Glomerular visceral epithelial cell (primary cell): Measurements from ENCODE around the gene UPK3B.
A peak's percentile ranks its signal among the peaks of the same experiment; 100 is the strongest.
"Not testable (repeated sequence)": the region's sequence is repeated elsewhere in the genome, so short reads cannot be mapped to it uniquely, and the experiment has no call there.

Experiments
- DNase-seq: peaks from one replicate; pipeline ENCODE4 v3.0.0-alpha.2; 2016; ENCODE audit errors: extremely low spot score

Gene UPK3B

DNA sequence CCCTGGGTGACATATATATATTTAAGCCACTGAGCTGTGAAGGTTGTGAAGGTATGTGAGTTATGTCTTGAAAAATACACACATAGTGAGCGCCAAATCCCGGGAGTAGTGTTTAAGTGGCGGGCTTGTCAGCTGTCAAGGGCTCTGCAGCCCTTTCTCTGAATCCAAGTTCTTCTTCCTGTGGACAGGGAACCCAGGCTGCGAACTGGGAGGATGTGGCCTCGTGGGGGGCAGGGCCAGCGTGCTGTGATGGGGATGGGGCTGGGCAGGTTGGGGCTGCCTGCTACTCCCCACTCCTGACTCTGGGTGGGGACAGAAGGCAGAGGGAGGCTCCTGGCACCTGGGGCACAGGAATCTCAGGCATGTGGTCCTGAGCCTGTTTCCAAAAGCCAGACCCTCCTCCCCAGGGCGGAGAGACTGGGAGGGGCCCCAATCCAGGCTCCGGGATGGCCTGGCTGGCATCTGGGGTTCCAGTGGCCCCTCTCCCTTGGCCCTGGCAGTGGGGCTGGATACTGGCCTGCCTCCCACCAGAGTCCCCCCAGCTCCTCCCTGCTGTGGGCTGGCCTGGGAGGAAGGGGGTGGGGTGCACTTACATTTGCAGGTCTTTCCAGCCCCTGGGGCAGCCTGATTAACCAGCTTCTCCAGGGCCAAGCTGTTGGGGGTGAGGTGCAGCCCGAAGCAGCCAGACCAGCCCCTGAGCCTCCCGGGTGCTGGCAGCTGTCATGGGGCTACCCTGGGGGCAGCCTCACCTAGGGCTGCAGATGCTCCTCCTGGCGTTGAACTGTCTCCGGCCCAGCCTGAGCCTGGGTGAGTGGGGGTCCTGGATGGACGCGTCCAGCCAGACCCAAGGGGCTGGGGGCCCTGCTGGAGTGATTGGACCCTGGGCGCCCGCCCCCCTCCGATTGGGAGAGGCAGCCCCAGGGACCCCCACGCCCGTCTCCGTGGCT is at the start of gene UPK3B:
UPK3B (plus strand) TSS at position 622 of the 947 bp plus-strand sequence; CDS start at position 723, 101 bp downstream.
- peak; percentile 61 for DNase-seq

DNA sequence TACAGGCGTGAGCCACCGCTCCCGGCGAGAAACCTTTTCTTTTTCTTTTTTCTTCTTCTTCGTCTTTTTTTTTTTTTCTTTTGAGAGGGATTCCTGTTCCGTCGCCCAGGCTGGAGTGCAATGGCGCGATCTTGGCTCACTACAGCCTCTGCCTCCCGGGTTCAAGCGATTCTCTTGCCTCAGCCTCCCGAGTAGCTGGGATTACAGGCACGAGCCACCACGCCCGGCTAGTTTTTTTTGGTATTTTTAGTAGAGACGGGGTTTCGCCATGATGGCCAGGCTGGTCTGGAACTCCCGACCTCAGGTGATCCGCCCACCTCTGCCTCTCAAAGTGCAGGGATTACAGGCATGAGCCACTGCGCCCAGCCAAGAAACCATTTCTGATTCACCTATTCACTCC is 49.6 kb upstream of the UPK3B start:
- DNase-seq = not testable (repeated sequence)

DNA sequence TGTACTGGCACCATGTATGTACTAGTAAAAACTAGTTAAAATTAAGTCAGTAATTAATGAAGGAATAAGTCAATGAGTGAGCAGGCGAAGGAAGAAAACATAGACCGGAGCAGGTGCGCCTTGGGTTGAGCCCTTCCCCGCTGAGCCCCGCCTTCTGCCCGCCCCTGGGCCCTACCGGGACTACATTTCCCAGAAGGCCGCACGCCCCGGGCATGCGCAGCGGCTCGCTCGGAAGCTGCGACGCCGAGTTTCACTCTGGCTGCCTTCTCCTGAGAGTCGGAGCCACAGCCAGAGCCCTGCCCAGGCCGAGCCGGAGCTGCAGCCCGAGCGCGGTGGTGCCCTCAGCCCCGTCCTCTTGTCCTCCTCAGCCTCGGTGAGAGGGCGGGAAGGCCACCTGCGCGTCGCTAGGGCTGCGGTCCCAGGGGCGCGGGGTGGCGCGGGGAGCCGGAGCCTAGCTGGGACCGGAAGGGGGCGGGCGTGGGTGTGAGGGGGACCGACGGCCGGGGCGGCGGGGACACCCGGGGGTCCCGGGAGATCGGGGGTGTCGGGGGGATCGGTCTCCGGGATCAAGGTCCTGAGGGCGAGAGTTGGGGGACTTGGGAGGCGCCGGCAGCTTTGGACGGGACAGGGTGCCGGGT is 48.8 kb upstream of the UPK3B start, which contains the start of gene DTX2:
DTX2 (plus strand) TSS at position 246 of the 638 bp plus-strand sequence. CDS start 18,801 bp downstream, outside the sequence.
- DNase-seq = not testable (repeated sequence)

DNA sequence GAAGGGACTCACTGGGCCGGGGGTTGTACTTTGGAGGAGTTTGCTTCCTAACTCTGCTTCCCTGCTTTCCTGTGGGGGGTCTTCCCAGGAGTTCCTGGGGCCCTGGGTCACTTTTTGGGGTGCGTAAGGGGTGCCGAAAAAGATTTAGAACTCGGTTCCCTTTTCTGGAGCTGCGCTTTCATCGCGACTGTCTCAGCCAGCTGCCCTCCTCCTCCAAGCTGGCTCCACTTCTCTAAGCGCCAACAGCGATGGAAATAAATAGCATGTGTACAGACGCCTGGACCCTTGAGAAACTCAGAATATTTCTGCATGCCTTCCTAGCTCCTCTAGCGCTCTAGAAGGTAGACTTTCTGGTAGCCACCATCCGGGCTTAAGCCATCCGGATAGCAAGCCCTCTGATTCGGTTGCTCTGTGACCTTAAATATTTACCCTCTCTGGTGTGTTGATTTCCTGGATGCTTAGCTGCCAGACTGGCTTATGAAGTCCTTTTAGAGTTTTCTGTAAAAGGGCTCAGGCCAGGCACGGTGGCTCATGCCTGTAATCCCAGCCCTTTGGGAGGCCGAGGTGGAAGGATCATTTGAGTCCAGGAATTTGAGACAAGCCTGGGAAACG is 48.0 kb upstream of the UPK3B start:
- not testable (repeated sequence) for DNase-seq

DNA sequence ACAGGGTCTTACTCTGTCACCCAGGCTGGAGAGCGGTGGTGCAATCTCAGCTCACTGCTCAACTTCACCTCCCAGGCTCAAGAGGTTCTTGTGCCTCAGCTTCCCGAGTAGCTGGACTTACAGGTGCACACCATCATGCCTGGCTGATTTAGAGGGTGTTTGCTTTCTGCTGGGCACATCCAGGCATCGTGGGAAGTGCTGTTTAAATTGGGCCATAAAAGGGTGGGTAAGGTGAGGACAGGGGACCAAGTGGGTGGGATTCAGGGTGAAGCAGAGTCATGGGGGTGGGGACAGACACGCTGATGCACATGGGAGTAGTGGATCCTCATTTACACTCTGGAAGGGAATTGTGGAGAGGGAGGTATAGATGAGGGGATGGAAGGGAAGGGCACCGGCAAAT is 45.4 kb upstream of the UPK3B start:
- DNase-seq = not testable (repeated sequence)

DNA sequence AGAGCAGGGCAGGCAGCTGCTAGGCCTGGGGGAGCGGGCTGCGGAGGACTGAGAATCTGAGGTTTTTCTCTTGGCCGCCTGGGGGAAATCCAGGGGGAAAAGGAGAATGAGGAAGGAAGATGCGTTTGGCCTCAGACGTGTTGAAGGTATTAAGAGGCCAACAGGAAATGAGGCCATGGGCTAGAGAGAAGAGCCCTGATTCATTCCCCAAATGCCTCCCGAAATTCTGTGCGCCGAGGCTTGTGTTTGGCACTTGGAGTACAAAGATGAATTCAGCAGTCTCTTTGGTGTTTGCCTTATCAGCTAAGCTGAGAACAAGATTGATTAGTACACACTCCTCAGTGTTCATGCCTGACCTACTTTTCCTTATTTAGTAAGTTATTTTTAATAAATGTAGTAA is 44.4 kb upstream of the UPK3B start:
- not testable (repeated sequence) for DNase-seq

DNA sequence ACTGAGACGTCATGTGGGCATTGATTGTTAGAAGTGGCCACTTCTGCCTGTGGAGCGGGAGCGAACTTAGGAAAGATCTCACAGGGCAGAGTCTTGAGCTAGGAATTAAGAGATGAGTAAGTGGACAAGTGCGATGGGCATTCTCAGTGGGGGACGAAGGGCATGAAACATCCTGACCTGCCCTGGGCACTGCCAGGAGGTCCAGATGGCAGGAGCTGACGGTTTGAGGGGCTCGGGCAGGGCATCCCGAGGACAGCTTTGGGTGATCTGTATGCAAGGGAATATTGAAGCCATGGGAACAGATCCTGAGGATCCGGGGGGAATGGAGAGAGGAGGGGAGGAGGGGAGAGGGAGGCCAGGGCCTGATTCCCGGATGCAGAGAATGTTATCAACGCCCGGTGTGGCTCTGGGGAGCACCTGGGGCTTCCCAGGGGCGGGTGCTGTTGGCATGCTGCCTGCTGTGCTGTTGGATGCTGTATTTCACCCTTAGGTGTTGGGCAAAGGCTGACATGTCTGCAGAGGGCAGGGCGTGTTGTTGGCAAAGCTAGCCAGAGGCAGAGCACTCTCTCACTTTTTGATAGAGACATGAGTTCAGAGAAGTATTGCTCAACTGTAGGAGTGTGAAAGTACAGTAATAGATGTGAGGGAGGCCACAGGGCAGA is 42.5 kb upstream of the UPK3B start:
- peak; percentile 84 for DNase-seq

DNA sequence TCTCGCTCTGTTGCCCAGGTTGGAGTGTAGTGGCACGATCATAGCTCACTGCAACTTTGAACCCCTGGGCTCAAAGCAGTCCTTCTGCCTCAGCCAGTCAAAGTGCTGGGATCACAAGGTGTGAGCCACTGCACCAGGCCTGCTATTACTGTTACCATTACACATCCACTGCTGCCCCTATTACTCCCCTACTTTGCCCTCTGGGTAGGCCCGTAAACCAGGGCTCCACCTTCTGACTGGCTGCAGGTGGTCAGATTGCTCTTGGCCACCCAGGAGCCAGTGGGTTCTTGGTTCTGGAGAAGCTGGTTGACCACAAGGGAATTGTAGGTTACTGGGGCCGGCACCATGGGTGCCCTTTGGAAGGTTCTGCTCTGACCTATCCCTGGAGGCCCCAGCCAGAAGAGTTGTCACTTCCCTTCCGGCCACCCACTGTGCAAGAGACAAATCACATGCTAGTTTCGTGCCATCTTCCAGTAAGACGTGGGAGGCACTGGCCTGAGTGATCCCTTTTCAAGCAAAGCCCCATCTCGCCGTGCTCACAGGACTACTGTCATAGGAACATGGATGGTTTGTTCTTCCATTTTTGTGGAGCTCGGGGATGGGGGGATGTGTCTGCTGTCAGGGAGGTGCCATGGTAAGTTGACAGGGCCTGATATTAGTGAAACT is 38.7 kb upstream of the UPK3B start:
- not testable (repeated sequence) for DNase-seq

DNA sequence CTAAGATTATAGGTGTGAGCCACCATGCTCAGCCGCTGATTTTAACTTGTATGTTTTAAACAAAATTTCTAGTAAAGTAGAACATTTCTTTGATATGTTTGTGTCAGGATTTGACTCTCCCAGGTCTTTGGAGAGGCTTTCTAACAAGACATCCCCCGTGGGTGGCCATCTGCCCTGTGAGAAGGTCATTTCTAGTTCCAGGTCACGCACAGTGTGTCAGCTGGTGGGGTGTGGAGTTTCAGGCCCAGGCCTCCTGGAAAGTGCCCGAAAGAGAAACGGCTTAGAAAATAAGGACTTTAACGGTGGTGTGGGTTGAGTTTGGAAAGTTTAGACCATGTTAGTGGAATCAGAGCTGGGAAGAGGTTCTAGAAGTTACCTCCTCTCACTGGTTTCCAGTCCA is 37.3 kb upstream of the UPK3B start:
- not testable (repeated sequence) for DNase-seq

DNA sequence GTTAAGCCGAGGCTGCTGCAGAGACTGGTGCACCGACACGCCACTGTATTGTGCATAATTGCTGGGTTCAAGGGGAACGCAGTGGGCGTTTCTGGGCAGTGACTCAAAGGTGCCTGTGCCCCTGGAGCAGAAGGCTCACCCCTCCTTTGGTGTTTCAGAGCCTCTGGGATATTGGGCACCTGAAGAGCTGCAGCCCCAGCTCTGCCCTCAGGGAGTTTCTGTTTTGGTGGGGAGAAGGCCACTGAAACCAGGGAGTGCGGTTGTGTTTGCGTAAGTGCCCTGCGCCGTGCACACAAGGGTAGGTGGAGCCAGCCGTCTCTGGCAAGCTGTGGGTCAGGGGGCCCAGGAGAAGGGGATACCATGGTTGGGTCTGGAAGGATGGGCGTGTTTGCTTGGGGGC is 34.1 kb upstream of the UPK3B start:
- not testable (repeated sequence) for DNase-seq

DNA sequence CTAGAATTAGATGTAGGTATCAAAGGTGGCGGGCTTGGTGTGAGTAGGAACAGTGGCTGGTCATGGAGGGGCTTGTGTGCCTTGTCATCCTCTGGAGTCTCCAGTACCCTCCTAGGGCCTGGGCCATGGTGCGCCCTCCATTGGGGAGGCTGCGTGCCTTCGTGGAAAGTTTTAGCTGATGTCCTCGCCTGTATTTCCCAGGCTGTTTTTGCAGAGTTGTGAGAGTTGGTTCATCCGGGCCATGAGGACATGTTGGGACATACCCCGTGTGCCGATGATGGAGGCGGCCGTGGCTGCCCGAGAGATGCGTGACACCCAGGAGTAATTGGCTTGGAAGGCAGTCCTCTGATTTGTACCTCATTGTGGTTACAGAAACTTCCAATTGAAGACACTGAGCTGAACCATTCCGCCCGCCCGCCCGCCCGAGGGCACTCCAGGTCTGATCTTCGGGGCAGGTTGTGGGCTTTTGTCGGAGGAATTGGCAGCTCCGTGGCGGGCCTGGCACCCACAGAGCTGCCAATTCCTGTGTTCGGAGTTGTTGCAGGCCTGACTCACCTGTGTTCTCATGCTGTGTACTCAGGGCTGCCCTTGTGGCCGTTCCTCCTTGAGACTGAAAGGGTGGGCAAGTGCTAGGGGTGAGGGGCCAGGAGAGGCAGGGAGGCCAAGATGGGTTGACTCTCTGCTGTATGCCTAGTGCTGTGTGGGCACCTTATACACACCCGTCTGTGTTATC is 33.4 kb upstream of the UPK3B start:
- DNase-seq = not testable (repeated sequence)

DNA sequence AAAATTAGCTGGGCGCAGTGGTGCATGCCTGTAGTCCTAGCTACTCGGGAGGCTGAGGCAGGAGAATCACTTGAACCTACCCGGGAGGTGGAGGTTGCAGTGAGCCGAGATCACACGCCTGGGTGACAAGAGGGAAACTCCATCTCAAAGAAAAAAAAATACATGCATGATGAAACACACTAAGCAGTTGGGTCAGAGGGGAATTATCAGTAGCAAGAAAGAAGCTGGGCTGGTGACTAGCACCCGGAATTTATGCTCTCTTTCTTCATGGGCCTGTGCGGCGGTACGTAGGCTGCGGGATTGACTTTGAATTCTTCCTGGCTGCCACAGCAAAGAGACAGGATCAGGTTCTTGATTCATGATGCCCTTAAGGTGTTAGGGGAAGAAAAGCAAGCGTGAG is 30.7 kb upstream of the UPK3B start:
- DNase-seq = not testable (repeated sequence)

DNA sequence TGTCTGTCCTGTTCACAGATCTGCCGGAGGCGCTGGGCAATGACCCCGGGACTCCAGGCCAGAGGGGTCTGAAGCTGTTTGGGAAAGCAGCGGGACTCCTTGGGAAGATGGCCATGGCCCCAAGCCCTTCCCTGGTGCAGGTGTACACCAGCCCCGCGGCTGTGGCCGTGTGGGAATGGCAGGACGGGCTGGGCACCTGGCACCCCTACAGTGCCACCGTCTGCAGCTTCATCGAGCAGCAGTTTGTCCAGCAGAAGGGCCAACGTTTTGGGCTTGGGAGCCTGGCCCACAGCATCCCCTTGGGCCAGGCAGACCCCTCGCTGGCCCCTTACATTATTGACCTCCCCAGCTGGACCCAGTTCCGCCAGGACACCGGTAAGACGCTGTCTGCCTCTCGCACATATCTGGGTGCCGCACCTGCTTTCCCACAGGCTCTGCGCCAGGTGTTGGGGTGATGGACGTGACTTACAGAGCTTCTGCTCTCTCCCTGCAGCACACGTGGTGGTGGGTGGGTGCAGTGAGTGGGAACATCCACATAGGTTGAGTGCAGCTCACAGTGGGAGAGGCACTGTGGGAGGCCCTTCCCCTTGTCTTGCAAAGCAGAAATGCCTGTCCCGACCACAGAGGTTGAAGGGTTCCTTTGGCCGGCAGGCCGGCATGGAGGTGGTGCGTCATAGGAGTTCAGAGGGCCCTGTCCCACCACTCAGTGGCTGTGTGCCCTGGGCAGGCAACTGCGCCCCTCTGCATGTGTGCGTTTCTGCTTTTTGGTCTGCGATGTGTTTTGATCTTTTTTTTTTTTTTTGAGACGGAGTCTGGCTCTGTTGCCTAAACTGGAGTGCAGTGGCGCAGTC is 29.7 kb upstream of the UPK3B start:
- DNase-seq = not testable (repeated sequence)

DNA sequence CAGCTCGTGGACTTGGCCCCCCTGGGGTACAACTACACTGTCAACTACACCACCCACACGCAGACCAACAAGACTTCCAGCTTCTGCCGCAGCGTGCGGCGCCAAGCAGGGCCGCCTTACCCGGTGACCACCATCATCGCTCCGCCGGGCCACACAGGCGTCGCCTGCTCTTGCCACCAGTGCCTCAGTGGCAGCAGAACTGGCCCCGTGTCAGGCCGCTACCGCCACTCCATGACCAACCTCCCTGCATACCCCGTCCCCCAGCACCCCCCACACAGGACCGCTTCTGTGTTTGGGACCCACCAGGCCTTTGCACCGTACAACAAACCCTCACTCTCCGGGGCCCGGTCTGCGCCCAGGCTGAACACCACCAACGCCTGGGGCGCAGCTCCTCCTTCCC is 27.7 kb upstream of the UPK3B start:
- not testable (repeated sequence) for DNase-seq

DNA sequence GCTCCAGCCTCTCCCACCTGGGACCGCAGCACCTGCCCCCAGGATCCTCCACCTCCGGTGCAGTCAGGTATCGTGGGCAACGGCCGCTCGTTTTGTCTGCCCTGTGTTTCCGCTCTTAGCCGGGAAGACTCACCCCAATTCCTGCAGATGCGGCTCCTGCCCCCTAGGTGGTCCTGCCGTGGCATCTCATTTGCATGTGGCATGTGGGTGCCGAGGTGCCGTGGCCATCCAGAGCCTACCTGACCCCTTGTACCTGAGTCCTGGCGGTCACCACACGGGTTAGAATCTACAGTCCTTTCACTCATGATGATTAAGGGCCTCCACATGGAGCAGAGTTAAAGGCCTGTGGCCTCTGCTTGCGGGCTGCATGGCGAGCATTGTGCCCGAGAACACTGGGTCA is 27.3 kb upstream of the UPK3B start:
- DNase-seq = not testable (repeated sequence)

DNA sequence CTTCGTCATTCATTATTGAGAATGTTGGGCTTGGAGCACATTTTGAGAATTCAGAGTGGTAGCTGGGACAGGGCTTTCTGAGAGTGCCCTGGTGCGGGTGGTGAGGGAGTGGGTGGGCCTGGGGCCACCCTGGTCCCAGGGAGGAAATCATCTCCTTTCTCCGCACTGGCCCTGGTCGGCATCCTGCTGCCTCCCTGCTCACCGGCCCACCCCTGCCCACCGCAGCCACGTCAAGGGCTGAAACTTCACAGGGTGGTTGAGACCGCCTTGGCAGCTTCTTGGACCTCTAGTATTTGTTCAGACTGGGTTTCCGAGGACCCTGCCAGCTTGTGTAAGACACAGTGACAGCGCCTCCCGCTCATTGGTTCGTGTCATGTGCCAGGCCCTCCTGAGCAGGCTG is 25.9 kb upstream of the UPK3B start:
- not testable (repeated sequence) for DNase-seq

DNA sequence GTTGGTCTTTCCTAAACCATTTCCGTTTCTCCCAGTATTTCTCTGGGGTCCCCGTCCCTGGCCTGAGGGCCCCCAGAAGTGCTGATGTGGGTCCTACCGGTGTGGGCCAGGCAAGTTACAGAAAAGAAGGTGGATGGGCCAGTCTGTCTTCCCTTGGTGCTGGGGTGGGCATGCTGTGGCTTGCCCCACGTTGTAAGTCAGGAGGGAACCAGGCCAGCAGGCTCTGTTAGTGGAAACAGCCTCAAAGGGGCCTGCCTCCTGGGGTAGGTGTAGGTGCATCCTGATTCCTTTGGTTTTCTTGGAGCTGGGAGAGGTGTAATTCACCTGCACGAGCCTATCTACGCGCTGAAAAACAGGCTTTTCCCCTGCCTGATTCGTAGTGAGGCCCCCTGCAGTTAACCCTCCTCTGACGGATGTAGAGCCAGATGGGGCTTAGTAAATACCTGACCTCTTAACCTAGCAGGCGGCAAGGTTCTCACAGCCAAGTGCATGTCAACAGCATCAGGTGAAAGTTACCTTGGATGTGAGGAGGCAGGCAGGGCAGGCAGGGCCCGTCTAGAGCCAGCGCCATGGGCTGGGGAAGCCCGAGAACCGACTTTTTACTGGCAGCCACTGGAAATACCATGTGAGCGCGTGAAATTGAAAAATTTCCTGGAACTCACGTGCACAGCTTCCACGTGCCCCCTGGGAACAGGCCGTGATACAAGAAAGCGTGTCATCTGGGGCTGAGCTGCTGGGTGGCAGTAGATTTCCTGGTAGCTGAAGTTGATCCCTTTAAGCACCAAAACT is 24.3 kb upstream of the UPK3B start:
- DNase-seq = not testable (repeated sequence)

DNA sequence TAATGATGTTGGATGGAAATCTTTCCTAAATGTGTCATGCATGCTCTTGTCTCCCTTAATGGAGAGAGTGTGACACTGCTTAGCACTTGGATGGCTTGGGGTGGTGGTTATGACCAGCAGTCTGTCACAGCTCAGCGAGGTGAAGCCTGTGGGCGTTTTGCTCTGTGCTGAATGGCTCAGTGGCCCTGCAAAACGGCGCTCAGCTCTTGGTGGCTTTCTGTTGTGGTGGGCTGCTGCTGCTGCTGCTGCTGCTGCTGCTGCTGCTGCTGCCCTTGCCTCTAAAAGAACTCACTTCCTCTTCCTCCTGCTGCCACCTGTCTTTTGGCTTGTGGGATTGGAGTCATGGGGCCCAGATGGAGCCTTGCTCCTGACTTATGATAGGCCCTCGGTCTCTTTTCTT is 23.7 kb upstream of the UPK3B start:
- not testable (repeated sequence) for DNase-seq

DNA sequence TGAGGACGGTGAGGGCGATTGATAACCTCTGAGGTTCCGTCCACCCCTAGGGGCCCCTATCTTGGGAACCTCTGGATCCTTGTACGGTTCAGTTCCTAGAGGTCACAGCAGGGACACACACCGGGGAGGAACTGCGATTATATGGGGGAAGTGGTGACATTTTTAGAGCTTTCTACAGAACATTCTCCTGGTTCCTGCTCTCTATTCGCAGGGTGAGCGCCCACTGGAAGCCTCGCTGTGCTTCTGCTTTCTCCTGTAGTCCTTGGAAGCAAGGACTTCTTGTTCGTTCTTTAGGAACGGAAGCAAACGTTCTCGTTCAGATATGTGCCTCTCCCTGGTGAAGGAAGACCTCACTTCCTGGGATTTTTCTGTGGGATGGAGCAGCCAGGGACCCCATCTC is 22.4 kb upstream of the UPK3B start:
- not testable (repeated sequence) for DNase-seq
